ENCODE measurements around the gene IDH1.

Gene IDH1

GRCh38 chr2:208192611-208193236 lies 62.1 kb downstream of the IDH1 start:
- TF ChIP-seq SIN3A (IDR thresholded peaks at IDR 0.05; ENCODE audit: borderline replicate concordance, insufficient read depth, low read length) (no peak), TAF1 (IDR thresholded peaks at IDR 0.05; ENCODE audit: borderline replicate concordance, insufficient read depth, low read length) (no peak), POLR2AphosphoS5 (IDR thresholded peaks at IDR 0.05; ENCODE audit: low read depth, low read length) (no peak)

GRCh38 chr2:208189810-208190503 lies 64.9 kb downstream of the IDH1 start, which contains the start of gene C2orf80:
TSS of gene C2orf80 (minus strand) at chr2:208190030. CDS start at chr2:208186986, 3,044 bp downstream.
- TF ChIP-seq SIN3A (IDR thresholded peaks at IDR 0.05; ENCODE audit: borderline replicate concordance, insufficient read depth, low read length) (no peak), POLR2AphosphoS5 (IDR thresholded peaks at IDR 0.05; ENCODE audit: low read depth, low read length) (no peak), TAF1 (IDR thresholded peaks at IDR 0.05; ENCODE audit: borderline replicate concordance, insufficient read depth, low read length) (no peak), FOXP2 (optimal IDR thresholded peaks at IDR 0.05; ENCODE audit: borderline replicate concordance, extremely low read depth, extremely low read length, insufficient read depth) (no peak), REST (IDR thresholded peaks at IDR 0.05; ENCODE audit: insufficient read depth in 1 of 2, low read depth in 2 of 2, low read length in 2 of 2) (no peak)

GRCh38 chr2:208189069-208189809 lies 65.6 kb downstream of the IDH1 start:
- TF ChIP-seq POLR2AphosphoS5 (IDR thresholded peaks at IDR 0.05; ENCODE audit: low read depth, low read length) (no peak), FOXP2 (optimal IDR thresholded peaks at IDR 0.05; ENCODE audit: borderline replicate concordance, extremely low read depth, extremely low read length, insufficient read depth) (no peak), REST (IDR thresholded peaks at IDR 0.05; ENCODE audit: insufficient read depth in 1 of 2, low read depth in 2 of 2, low read length in 2 of 2) (no peak)

- no peak for TF ChIP-seq FOXP2 (optimal IDR thresholded peaks at IDR 0.05; ENCODE audit: borderline replicate concordance, extremely low read depth, extremely low read length, insufficient read depth)
- no peak for TF ChIP-seq SIN3A (IDR thresholded peaks at IDR 0.05; ENCODE audit: borderline replicate concordance, insufficient read depth, low read length)
- TF ChIP-seq REST (IDR thresholded peaks at IDR 0.05; ENCODE audit: insufficient read depth in 1 of 2, low read depth in 2 of 2, low read length in 2 of 2): no peak
- TF ChIP-seq TAF1 (IDR thresholded peaks at IDR 0.05; ENCODE audit: borderline replicate concordance, insufficient read depth, low read length): no peak
- no peak for TF ChIP-seq POLR2AphosphoS5 (IDR thresholded peaks at IDR 0.05; ENCODE audit: low read depth, low read length)
Measured at GRCh38 chr2:208186893-208187292, 68.0 kb downstream of the IDH1 start.

GRCh38 chr2:208186465-208186864 lies 68.4 kb downstream of the IDH1 start:
- TF ChIP-seq TAF1 (IDR thresholded peaks at IDR 0.05; ENCODE audit: borderline replicate concordance, insufficient read depth, low read length) (no peak), REST (IDR thresholded peaks at IDR 0.05; ENCODE audit: insufficient read depth in 1 of 2, low read depth in 2 of 2, low read length in 2 of 2) (no peak), POLR2AphosphoS5 (IDR thresholded peaks at IDR 0.05; ENCODE audit: low read depth, low read length) (no peak), SIN3A (IDR thresholded peaks at IDR 0.05; ENCODE audit: borderline replicate concordance, insufficient read depth, low read length) (no peak), FOXP2 (optimal IDR thresholded peaks at IDR 0.05; ENCODE audit: borderline replicate concordance, extremely low read depth, extremely low read length, insufficient read depth) (no peak)
